Kidney capillary endothelial cell (primary cell): ENCODE data around the gene ANKRD31.
"Not testable (repeated sequence)": the region's sequence is repeated elsewhere in the genome, so short reads cannot be mapped to it uniquely, and the experiment has no call there.

Source experiments
- DNase-seq: peaks from one replicate; pipeline ENCODE4 v3.0.0-alpha.2; 2018; ENCODE audit warnings: low spot score

ANKRD31 gene

GRCh38 chr5:75236322-75237316 lies at the start of gene ANKRD31:
Gene ANKRD31, minus strand, starts transcription at chr5:75236878. Its CDS starts 192 bp downstream, at chr5:75236686.
- DNase-seq: peak; percentile 63

- no peak for DNase-seq
These were observed 49.6 kb upstream of the ANKRD31 start for GRCh38 chr5:75286211-75286773.

GRCh38 chr5:75282581-75282980 lies 45.9 kb upstream of the ANKRD31 start:
- no peak for DNase-seq

GRCh38 chr5:75281716-75282465 lies 45.2 kb upstream of the ANKRD31 start:
- DNase-seq: no peak

GRCh38 chr5:75279321-75279720 lies 42.6 kb upstream of the ANKRD31 start:
- no peak for DNase-seq

GRCh38 chr5:75277463-75277862 lies 40.8 kb upstream of the ANKRD31 start:
- no peak for DNase-seq

- no peak for DNase-seq
These were observed 39.1 kb upstream of the ANKRD31 start for GRCh38 chr5:75275756-75276155.

- DNase-seq: no peak
These were observed 38.5 kb upstream of the ANKRD31 start for GRCh38 chr5:75275147-75275546.

- no peak for DNase-seq
These were observed 37.8 kb upstream of the ANKRD31 start for GRCh38 chr5:75274486-75274885.

- not testable (repeated sequence) for DNase-seq
These were observed 33.9 kb upstream of the ANKRD31 start for GRCh38 chr5:75270605-75271004.

GRCh38 chr5:75265731-75266130 lies 29.1 kb upstream of the ANKRD31 start:
- peak; percentile 37 for DNase-seq

- no peak for DNase-seq
These were observed 25.6 kb upstream of the ANKRD31 start for GRCh38 chr5:75262271-75262670.

- no peak for DNase-seq
These were observed 24.0 kb upstream of the ANKRD31 start for GRCh38 chr5:75260708-75261107.

- not testable (repeated sequence) for DNase-seq
These were observed 13.8 kb upstream of the ANKRD31 start for GRCh38 chr5:75250452-75250851.

- DNase-seq: no peak
These were observed 8.3 kb upstream of the ANKRD31 start for GRCh38 chr5:75245023-75245422.

GRCh38 chr5:75243510-75243909 lies 6.8 kb upstream of the ANKRD31 start:
- DNase-seq: no peak

GRCh38 chr5:75243100-75243499 lies 6.4 kb upstream of the ANKRD31 start:
- no peak for DNase-seq

- DNase-seq: no peak
These were observed 5.4 kb upstream of the ANKRD31 start for GRCh38 chr5:75242067-75242466.

GRCh38 chr5:75239681-75240080 lies 3.0 kb upstream of the ANKRD31 start:
- no peak for DNase-seq

GRCh38 chr5:75235711-75236110 lies 967 bp downstream of the ANKRD31 start:
- DNase-seq: no peak

- peak; percentile 32 for DNase-seq
These were observed 2.4 kb downstream of the ANKRD31 start for GRCh38 chr5:75234251-75234650.

- no peak for DNase-seq
These were observed 9.8 kb downstream of the ANKRD31 start for GRCh38 chr5:75226916-75227315.

- no peak for DNase-seq
These were observed 11.2 kb downstream of the ANKRD31 start for GRCh38 chr5:75225506-75225905.
